ENCODE results near the gene SPACA6.

SPACA6 gene

GRCh38 chr19:51694318-51695085 is 1.4 kb downstream of the SPACA6 start:
- H3K9me3 Mint-ChIP-seq: no peaks in the 10 kb centered on the region
- H3K4me3 Mint-ChIP-seq: no peak overlapping the region
- H3K27me3 Mint-ChIP-seq: no peaks in the 10 kb centered on the region
- peaks cover 10% of the 10 kb centered on the region for H3K4me1 Mint-ChIP-seq (ENCODE audit: low read depth)
- no peak for DNase-seq
- H3K36me3 Mint-ChIP-seq (ENCODE audit: low read depth): peaks cover 2% of the 10 kb centered on the region
- H3K27ac Mint-ChIP-seq: peak overlapping the region; percentile 16

DNA sequence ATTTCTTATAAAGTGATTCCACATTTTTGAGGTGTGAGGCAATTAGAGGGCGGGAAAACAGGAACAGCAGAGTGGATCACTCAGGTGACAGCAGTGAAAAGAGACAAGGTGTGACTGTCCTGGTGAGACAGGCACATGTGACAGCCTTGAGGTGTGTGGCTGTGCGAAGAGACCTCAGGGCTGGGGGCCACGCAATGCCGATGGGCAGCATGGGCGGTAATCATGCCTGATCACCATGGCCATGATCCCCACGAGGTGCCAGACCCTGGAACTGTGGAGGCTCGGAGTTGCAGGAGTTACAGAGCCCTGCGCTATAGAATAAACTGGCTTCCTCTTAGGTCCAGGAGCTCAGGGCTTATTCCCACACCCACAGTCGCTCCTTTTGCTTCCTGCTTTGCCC is 2.0 kb downstream of the SPACA6 start:
- DNase-seq: no peak
- no peaks in the 10 kb centered on the region for H3K9me3 Mint-ChIP-seq
- H3K27ac Mint-ChIP-seq: no peak overlapping the region
- peaks cover 8% of the 10 kb centered on the region for H3K4me1 Mint-ChIP-seq (ENCODE audit: low read depth)
- H3K27me3 Mint-ChIP-seq: no peaks in the 10 kb centered on the region
- H3K36me3 Mint-ChIP-seq (ENCODE audit: low read depth): peaks cover 1% of the 10 kb centered on the region
- no peak overlapping the region for H3K4me3 Mint-ChIP-seq

- Mint-ChIP-seq H3K4me1 (ENCODE audit: low read depth) (peaks cover 5% of the 10 kb centered on the region), H3K36me3 (ENCODE audit: low read depth) (no peaks in the 10 kb centered on the region), H3K27ac (no peak overlapping the region), H3K9me3 (no peaks in the 10 kb centered on the region), H3K4me3 (no peak overlapping the region), H3K27me3 (no peaks in the 10 kb centered on the region)
- no peak for DNase-seq
Observed at GRCh38 chr19:51695702-51696315, 2.7 kb downstream of the SPACA6 start.

DNA sequence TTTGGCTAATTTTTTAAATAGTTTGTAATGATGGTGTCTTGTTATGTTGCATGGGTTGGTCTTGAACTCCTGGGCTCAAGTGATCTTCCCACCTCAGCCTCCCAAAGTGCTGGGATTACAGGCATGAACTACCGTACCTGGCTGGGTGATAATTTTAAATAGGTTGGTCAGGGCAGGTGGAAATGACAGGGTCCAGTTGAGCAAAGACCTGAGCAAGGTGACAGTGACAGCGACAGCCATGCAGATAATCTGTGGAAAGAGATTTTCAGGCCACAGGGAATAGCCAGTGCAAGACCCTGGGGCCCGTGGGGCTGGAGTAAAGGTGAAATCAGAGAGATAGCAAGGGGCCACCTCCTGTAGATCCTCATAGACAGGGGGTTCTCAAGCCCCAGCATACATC is 3.5 kb downstream of the SPACA6 start:
- H3K27ac Mint-ChIP-seq: no peak overlapping the region
- no peaks in the 10 kb centered on the region for H3K9me3 Mint-ChIP-seq
- no peaks in the 10 kb centered on the region for H3K4me1 Mint-ChIP-seq (ENCODE audit: low read depth)
- H3K36me3 Mint-ChIP-seq (ENCODE audit: low read depth): no peaks in the 10 kb centered on the region
- no peak for DNase-seq
- H3K27me3 Mint-ChIP-seq: no peaks in the 10 kb centered on the region
- H3K4me3 Mint-ChIP-seq: no peak overlapping the region

GRCh38 chr19:51697169-51697776 is 4.1 kb downstream of the SPACA6 start:
- no peak for DNase-seq
- Mint-ChIP-seq H3K4me3 (no peak overlapping the region), H3K27me3 (no peaks in the 10 kb centered on the region), H3K36me3 (ENCODE audit: low read depth) (no peaks in the 10 kb centered on the region), H3K4me1 (ENCODE audit: low read depth) (no peaks in the 10 kb centered on the region), H3K9me3 (no peaks in the 10 kb centered on the region), H3K27ac (no peak overlapping the region)

DNA sequence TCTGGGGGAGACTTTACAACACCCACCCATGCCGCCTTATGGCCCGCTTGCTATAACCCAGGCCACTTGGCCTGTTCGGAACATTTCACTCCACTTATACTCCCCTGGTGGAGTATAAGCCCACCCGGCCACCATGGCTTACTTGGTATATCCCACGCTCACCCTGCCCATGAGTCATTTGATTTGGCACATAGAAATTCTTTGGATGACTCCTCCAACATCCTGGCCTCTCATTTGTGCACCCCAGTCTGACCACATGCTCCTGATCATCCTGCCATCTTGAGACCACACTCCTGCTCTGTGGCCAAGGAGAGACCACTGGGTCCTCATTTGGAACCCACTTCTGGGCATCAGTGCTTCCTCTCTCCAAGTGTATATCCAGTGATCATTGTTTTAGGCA is 5.2 kb downstream of the SPACA6 start:
- no peak overlapping the region for H3K27ac Mint-ChIP-seq
- peaks cover 9% of the 10 kb centered on the region for H3K27me3 Mint-ChIP-seq
- H3K4me3 Mint-ChIP-seq: no peak overlapping the region
- peaks cover 9% of the 10 kb centered on the region for H3K4me1 Mint-ChIP-seq (ENCODE audit: low read depth)
- H3K36me3 Mint-ChIP-seq (ENCODE audit: low read depth): no peaks in the 10 kb centered on the region
- H3K9me3 Mint-ChIP-seq: no peaks in the 10 kb centered on the region
- DNase-seq: no peak

- DNase-seq: no peak
- Mint-ChIP-seq H3K9me3 (no peaks in the 10 kb centered on the region), H3K27ac (no peak overlapping the region), H3K4me3 (no peak overlapping the region), H3K27me3 (peaks cover 11% of the 10 kb centered on the region), H3K36me3 (ENCODE audit: low read depth) (peaks cover under 1% of the 10 kb centered on the region), H3K4me1 (ENCODE audit: low read depth) (peaks cover 14% of the 10 kb centered on the region)
Observed at GRCh38 chr19:51699170-51699569, 6.0 kb downstream of the SPACA6 start.

GRCh38 chr19:51701468-51702100 is 8.5 kb downstream of the SPACA6 start:
- Mint-ChIP-seq H3K9me3 (no peaks in the 10 kb centered on the region), H3K4me1 (ENCODE audit: low read depth) (peaks cover 31% of the 10 kb centered on the region), H3K27ac (no peak overlapping the region), H3K27me3 (peaks cover 11% of the 10 kb centered on the region), H3K36me3 (ENCODE audit: low read depth) (peaks cover 20% of the 10 kb centered on the region), H3K4me3 (no peak overlapping the region)
- no peak for DNase-seq

- Mint-ChIP-seq H3K27me3 (peaks cover 11% of the 10 kb centered on the region), H3K4me3 (peak overlapping the region; percentile 92), H3K9me3 (no peaks in the 10 kb centered on the region), H3K36me3 (ENCODE audit: low read depth) (peaks cover 26% of the 10 kb centered on the region), H3K4me1 (ENCODE audit: low read depth) (peaks cover 31% of the 10 kb centered on the region), H3K27ac (peak overlapping the region; percentile 52)
- DNase-seq: peak; percentile 72
Observed at GRCh38 chr19:51702103-51702824, 9.1 kb downstream of the SPACA6 start.

DNA sequence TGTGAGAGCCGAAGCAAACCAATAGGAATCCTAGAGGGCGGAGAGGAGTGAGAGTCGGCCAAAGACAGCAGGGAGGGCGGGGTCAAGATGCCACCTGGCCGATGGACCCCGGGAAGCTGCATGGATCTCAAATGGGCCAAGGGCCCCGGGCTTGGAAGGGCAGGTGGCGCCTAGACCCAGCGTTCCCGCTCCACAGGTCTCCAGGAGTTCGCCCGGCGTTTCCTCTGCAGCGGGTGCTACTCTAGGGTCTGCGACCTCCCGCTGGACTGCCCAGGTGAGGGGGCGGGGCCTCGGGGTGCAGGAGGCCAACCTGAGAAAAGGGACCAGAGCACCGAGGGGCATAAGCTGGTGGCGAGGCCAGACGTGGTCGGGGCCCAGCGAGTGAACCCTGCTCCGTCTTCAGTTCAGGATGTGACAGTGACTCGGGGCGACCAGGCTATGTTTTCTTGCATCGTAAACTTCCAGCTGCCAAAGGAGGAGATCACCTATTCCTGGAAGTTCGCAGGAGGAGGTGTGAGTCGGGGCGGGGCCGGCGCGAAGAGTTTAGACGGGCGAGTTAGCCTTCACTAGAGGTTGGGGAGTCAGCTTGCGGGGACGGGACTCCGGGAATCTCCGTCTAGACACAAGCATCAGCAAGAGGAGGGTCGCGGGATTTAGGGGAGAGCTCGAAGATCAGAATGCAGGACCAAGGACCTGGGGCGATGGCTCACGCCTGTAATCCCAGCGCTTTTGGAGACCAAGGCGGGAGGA is 9.9 kb downstream of the SPACA6 start:
- H3K4me3 Mint-ChIP-seq: peak overlapping the region; percentile 92
- H3K27me3 Mint-ChIP-seq: peaks cover 11% of the 10 kb centered on the region
- H3K27ac Mint-ChIP-seq: peak overlapping the region; percentile 98
- H3K4me1 Mint-ChIP-seq (ENCODE audit: low read depth): peaks cover 31% of the 10 kb centered on the region
- peaks cover 30% of the 10 kb centered on the region for H3K36me3 Mint-ChIP-seq (ENCODE audit: low read depth)
- H3K9me3 Mint-ChIP-seq: no peaks in the 10 kb centered on the region
- DNase-seq: peak; percentile 51

- Mint-ChIP-seq H3K27me3 (peaks cover 11% of the 10 kb centered on the region), H3K27ac (peak overlapping the region; percentile 98), H3K4me1 (ENCODE audit: low read depth) (peaks cover 31% of the 10 kb centered on the region), H3K36me3 (ENCODE audit: low read depth) (peaks cover 30% of the 10 kb centered on the region), H3K9me3 (no peaks in the 10 kb centered on the region), H3K4me3 (peak overlapping the region; percentile 92)
- peak; percentile 99 for DNase-seq
Observed at GRCh38 chr19:51703575-51704515, 10.7 kb downstream of the SPACA6 start.

GRCh38 chr19:51704626-51705025 is 11.5 kb downstream of the SPACA6 start:
- peaks cover 30% of the 10 kb centered on the region for H3K36me3 Mint-ChIP-seq (ENCODE audit: low read depth)
- DNase-seq: no peak
- no peaks in the 10 kb centered on the region for H3K9me3 Mint-ChIP-seq
- peaks cover 31% of the 10 kb centered on the region for H3K4me1 Mint-ChIP-seq (ENCODE audit: low read depth)
- H3K27me3 Mint-ChIP-seq: peaks cover 11% of the 10 kb centered on the region
- H3K4me3 Mint-ChIP-seq: peak overlapping the region; percentile 92
- H3K27ac Mint-ChIP-seq: peak overlapping the region; percentile 98

DNA sequence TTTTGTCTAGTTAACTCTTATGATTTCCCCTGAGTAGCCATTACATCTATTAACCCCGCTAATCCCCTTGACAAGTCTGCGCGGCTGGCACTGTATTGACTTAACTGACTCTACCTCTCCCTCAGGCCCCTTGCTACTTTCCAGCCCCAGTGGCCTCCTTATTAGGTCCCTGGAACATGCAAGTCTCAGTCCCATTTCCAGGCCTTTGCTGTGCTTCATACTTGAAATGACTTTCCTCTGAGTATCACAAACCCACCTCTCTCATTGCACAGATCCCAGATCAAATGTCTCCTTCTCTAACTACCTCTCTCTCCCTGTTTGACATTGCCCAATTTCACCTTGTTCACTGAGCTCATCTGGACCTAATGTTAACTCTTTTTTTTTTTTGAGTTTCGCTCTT is 13.2 kb downstream of the SPACA6 start:
- peaks cover 30% of the 10 kb centered on the region for H3K36me3 Mint-ChIP-seq (ENCODE audit: low read depth)
- peak overlapping the region; percentile 98 for H3K27ac Mint-ChIP-seq
- H3K4me1 Mint-ChIP-seq (ENCODE audit: low read depth): peaks cover 34% of the 10 kb centered on the region
- peak overlapping the region; percentile 92 for H3K4me3 Mint-ChIP-seq
- no peaks in the 10 kb centered on the region for H3K9me3 Mint-ChIP-seq
- DNase-seq: no peak
- peaks cover 11% of the 10 kb centered on the region for H3K27me3 Mint-ChIP-seq
